SU-DHL-6 (cell line): ENCODE data around the gene ADD3.

ENCODE experiments used
- CTCF ChIP-seq: fragments of 200-600 bp; sonication (generic); IDR thresholded peaks from one replicate; pipeline ENCODE4 v1.5.1; 2017; ENCODE audit warnings: antibody characterized with exemption, mild to moderate bottlenecking, low read length, moderate library complexity; ENCODE audit not compliant: insufficient read depth, poor library complexity, severe bottlenecking
- EZH2phosphoT487 ChIP-seq: fragments of 200-600 bp; sonication (generic), shearing (Covaris generic); conservative IDR thresholded peaks from 2 replicates; pipeline ENCODE4 v1.6.1; 2018; ENCODE audit warnings: mild to moderate bottlenecking, antibody characterized with exemption, low read length, moderate library complexity, mixed read lengths

DNA sequence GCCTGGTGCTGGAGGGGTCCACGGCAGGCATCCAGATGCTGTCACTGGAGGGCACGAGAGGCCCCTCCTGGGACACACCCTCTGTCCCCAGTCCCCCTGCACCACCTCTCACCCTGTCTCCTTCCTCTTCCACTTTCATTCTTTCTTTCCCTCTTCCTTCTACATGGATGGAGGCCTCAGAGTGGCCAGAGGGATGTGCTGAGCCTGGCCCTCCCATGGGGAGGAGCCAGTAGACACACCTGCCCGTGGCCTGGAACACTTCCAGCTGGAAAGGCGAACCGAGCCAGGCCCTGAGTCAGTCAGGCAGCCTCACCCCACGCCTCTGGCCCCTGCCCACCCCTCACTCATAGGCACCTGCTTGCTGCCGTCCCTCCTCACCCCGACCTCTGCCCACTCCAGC lies 143.7 kb downstream of the ADD3 start:
- TF ChIP-seq CTCF (no peak), EZH2phosphoT487 (no peak)
